ENCODE measurements around the gene RABGAP1L.

The RABGAP1L gene

GRCh38 chr1:174405219-174405618 is 245.9 kb downstream of the RABGAP1L start:
- H3K36me3 ChIP-seq (ENCODE audit: low read length), result peaks cover 10% of the 10 kb centered on the region; the same call in 1 of the 2 replicates
- no peaks in the 10 kb centered on the region for H3K27me3 ChIP-seq (ENCODE audit: low read length)
- H3K9me2 ChIP-seq (replicated peaks; ENCODE audit: insufficient read depth, low read length), result no peaks in the 10 kb centered on the region
- H3K27ac ChIP-seq (ENCODE audit: low read depth, low read length), result no peak overlapping the region
- H3F3A ChIP-seq (ENCODE audit: insufficient read depth), result peaks cover 3% of the 10 kb centered on the region
- TF ChIP-seq CTCF (IDR thresholded peaks at IDR 0.05; ENCODE audit: insufficient read depth, low read length, poor library complexity, severe bottlenecking), result no peak
- TF ChIP-seq EZH2phosphoT487 (conservative IDR thresholded peaks at IDR 0.05; ENCODE audit: low read length), result no peak
- H4K20me1 ChIP-seq (ENCODE audit: low read depth, low read length), result no peaks in the 10 kb centered on the region
- H2AFZ ChIP-seq (ENCODE audit: low read depth, low read length, severe bottlenecking), result no peak overlapping the region
- H3K4me2 ChIP-seq (ENCODE audit: low read depth, low read length, poor library complexity, severe bottlenecking), result peak overlapping the region; percentile 2
- H3K9ac ChIP-seq (ENCODE audit: low read length), result no peak overlapping the region
- no peaks in the 10 kb centered on the region for H3K9me3 ChIP-seq (ENCODE audit: insufficient read depth, low read length)
- H3K79me2 ChIP-seq (ENCODE audit: insufficient read depth, low read length), result peaks cover 11% of the 10 kb centered on the region
- no peak overlapping the region for H3K4me3 ChIP-seq (ENCODE audit: insufficient read depth, low read length, poor library complexity, severe bottlenecking)

GRCh38 chr1:174406421-174406820 is 247.1 kb downstream of the RABGAP1L start:
- no peak overlapping the region for H3K4me3 ChIP-seq (ENCODE audit: insufficient read depth, low read length, poor library complexity, severe bottlenecking)
- no peak overlapping the region for H3K9ac ChIP-seq (ENCODE audit: low read length)
- H3F3A ChIP-seq (ENCODE audit: insufficient read depth), result peaks cover 3% of the 10 kb centered on the region
- 0 out of 2 replicates have a peak, but pooled peaks cover 4% of the 10 kb centered on the region for H3K36me3 ChIP-seq (ENCODE audit: low read length)
- H3K9me2 ChIP-seq (replicated peaks; ENCODE audit: insufficient read depth, low read length), result no peaks in the 10 kb centered on the region
- TF ChIP-seq CTCF (IDR thresholded peaks at IDR 0.05; ENCODE audit: insufficient read depth, low read length, poor library complexity, severe bottlenecking) (no peak), EZH2phosphoT487 (conservative IDR thresholded peaks at IDR 0.05; ENCODE audit: low read length) (no peak)
- no peaks in the 10 kb centered on the region for H3K9me3 ChIP-seq (ENCODE audit: insufficient read depth, low read length)
- no peak overlapping the region for H3K4me2 ChIP-seq (ENCODE audit: low read depth, low read length, poor library complexity, severe bottlenecking)
- no peak overlapping the region for H3K27ac ChIP-seq (ENCODE audit: low read depth, low read length)
- H3K27me3 ChIP-seq (ENCODE audit: low read length), result no peaks in the 10 kb centered on the region
- peaks cover 23% of the 10 kb centered on the region for H3K79me2 ChIP-seq (ENCODE audit: insufficient read depth, low read length)
- no peaks in the 10 kb centered on the region for H4K20me1 ChIP-seq (ENCODE audit: low read depth, low read length)
- H2AFZ ChIP-seq (ENCODE audit: low read depth, low read length, severe bottlenecking), result no peak overlapping the region

DNA sequence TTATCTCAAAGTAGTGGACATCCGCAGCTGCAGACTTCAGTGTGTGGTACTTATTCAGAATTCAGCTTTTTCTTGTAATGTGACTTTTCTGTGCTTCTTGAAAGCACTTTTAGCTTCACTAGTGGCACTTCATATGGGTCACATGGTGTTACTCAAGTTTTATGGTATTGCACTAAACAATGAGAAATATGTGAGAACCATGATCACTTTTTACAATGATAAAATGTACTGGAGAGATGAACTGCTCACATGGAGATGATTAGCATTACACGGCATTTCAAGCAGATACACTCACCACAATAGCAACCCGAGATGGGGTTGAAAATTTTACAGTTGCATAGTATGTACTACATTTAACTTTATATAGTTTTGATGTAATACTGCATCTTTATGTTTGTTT is 248.3 kb downstream of the RABGAP1L start:
- no peak overlapping the region for H3K27ac ChIP-seq (ENCODE audit: low read depth, low read length)
- no peaks in the 10 kb centered on the region for H3K9me3 ChIP-seq (ENCODE audit: insufficient read depth, low read length)
- peaks cover 35% of the 10 kb centered on the region for H3K79me2 ChIP-seq (ENCODE audit: insufficient read depth, low read length)
- no peaks in the 10 kb centered on the region for H3K27me3 ChIP-seq (ENCODE audit: low read length)
- no peaks in the 10 kb centered on the region for H3K9me2 ChIP-seq (replicated peaks; ENCODE audit: insufficient read depth, low read length)
- no peaks in the 10 kb centered on the region for H4K20me1 ChIP-seq (ENCODE audit: low read depth, low read length)
- no peak overlapping the region for H3K9ac ChIP-seq (ENCODE audit: low read length)
- no peak overlapping the region for H3K4me3 ChIP-seq (ENCODE audit: insufficient read depth, low read length, poor library complexity, severe bottlenecking)
- H3K36me3 ChIP-seq (ENCODE audit: low read length), result 0 out of 2 replicates have a peak, but pooled peaks cover 4% of the 10 kb centered on the region
- H3K4me2 ChIP-seq (ENCODE audit: low read depth, low read length, poor library complexity, severe bottlenecking), result no peak overlapping the region
- H3F3A ChIP-seq (ENCODE audit: insufficient read depth), result peaks cover 3% of the 10 kb centered on the region; the same call in 1 of the 2 replicates
- TF ChIP-seq EZH2phosphoT487 (conservative IDR thresholded peaks at IDR 0.05; ENCODE audit: low read length) (no peak), CTCF (IDR thresholded peaks at IDR 0.05; ENCODE audit: insufficient read depth, low read length, poor library complexity, severe bottlenecking) (no peak)
- H2AFZ ChIP-seq (ENCODE audit: low read depth, low read length, severe bottlenecking), result no peak overlapping the region
